ENCODE data around the gene SRSF8. TPM values are rescaled to one million over a fixed set of nuclear protein-coding genes. Genes with fewer than 3 reads are reported as not detected.

The SRSF8 gene
- total RNA-seq, 1 donor from 2014 or later: 43.5 TPM

DNA sequence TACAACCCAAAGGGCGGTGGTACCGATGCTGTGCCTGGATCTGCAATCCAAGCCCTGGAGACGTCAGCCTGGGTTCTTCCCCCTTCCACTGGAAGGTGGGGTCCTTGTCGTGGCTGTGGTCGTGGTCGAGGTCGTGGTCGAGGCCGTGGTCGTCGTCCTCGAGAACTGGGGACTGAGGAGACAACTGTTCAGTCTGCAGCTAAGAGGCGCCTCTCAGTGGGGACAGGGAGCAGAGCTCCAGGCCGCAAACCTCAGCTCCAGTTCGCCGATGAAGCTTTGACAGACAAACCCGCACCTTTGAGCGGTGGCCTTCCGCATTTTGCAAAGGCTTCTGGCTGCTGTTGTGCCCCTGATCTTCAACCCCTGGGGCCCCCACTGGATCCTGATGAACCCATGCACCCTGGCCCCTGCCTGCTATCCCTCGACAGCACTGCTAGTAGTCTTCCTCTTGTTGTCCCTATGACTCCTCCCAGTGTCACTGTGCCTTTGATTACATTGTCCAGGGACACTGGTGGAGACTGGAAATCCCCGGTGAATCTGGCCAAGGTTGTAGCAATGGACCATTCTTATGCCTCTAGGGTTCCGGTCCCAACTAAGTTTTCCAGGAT is 16.0 kb upstream of the SRSF8 start:
- DNase-seq (ENCODE audit: low spot score): no peak
- no peaks in the 10 kb centered on the region for H3K36me3 Mint-ChIP-seq (ENCODE audit: low read depth)
- no peak overlapping the region for H3K4me3 Mint-ChIP-seq (ENCODE audit: low read depth)
- peaks cover 13% of the 10 kb centered on the region for H3K27me3 Mint-ChIP-seq (ENCODE audit: low read depth)
- no peak overlapping the region for H3K27ac Mint-ChIP-seq
- intact Hi-C loops (cut with micrococcal nuclease): no loop called here
- H3K9me3 Mint-ChIP-seq: no peaks in the 10 kb centered on the region
- no peaks in the 10 kb centered on the region for H3K4me1 Mint-ChIP-seq (ENCODE audit: low read depth)

- Mint-ChIP-seq H3K4me1 (ENCODE audit: low read depth) (no peaks in the 10 kb centered on the region), H3K9me3 (no peaks in the 10 kb centered on the region), H3K36me3 (ENCODE audit: low read depth) (no peaks in the 10 kb centered on the region), H3K27ac (no peak overlapping the region), H3K4me3 (ENCODE audit: low read depth) (no peak overlapping the region), H3K27me3 (ENCODE audit: low read depth) (peaks cover 14% of the 10 kb centered on the region)
- intact Hi-C loops (cut with micrococcal nuclease): no loop called here
- DNase-seq (ENCODE audit: low spot score): no peak
Measured at GRCh38 chr11:95054356-95054755, 12.4 kb upstream of the SRSF8 start.

- Mint-ChIP-seq H3K4me3 (ENCODE audit: low read depth) (no peak overlapping the region), H3K4me1 (ENCODE audit: low read depth) (no peaks in the 10 kb centered on the region), H3K27me3 (ENCODE audit: low read depth) (peaks cover 16% of the 10 kb centered on the region), H3K27ac (no peak overlapping the region), H3K36me3 (ENCODE audit: low read depth) (no peaks in the 10 kb centered on the region), H3K9me3 (no peaks in the 10 kb centered on the region)
- intact Hi-C loops (cut with micrococcal nuclease): no loop called here
- no peak for DNase-seq (ENCODE audit: low spot score)
Measured at GRCh38 chr11:95055283-95055897, 11.3 kb upstream of the SRSF8 start.

- H3K27ac Mint-ChIP-seq: no peak overlapping the region
- no peaks in the 10 kb centered on the region for H3K4me1 Mint-ChIP-seq (ENCODE audit: low read depth)
- H3K36me3 Mint-ChIP-seq (ENCODE audit: low read depth): no peaks in the 10 kb centered on the region
- no peak overlapping the region for H3K4me3 Mint-ChIP-seq (ENCODE audit: low read depth)
- peaks cover 34% of the 10 kb centered on the region for H3K27me3 Mint-ChIP-seq (ENCODE audit: low read depth)
- no peak for DNase-seq (ENCODE audit: low spot score)
- intact Hi-C loops (cut with micrococcal nuclease): no loop called here
- no peaks in the 10 kb centered on the region for H3K9me3 Mint-ChIP-seq
Measured at GRCh38 chr11:95057959-95058358, 8.8 kb upstream of the SRSF8 start.

DNA sequence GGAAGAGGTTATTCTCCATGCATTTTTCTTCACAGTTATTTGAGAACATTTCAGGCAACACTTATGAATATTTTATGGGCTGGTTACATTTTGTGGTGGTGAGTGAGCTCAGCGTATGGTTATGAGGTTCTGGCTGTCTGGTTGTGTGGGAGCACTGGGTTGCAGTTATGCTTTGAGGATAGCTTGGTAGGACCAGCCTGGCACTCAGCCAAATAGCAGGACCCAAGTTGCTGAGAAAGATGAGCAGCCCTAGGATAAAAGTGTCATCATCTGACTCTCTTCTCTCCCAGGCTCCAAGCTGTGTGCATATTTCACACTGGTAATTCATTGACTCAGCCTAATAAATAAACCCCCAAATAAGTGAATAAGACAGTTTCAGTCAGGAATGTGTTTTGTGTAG is 8.1 kb upstream of the SRSF8 start:
- Mint-ChIP-seq H3K36me3 (ENCODE audit: low read depth) (no peaks in the 10 kb centered on the region), H3K4me3 (ENCODE audit: low read depth) (no peak overlapping the region), H3K27ac (no peak overlapping the region), H3K9me3 (no peaks in the 10 kb centered on the region), H3K27me3 (ENCODE audit: low read depth) (peaks cover 36% of the 10 kb centered on the region), H3K4me1 (ENCODE audit: low read depth) (no peaks in the 10 kb centered on the region)
- intact Hi-C loops (cut with micrococcal nuclease): no loop called here
- no peak for DNase-seq (ENCODE audit: low spot score)

GRCh38 chr11:95059046-95059445 is 7.7 kb upstream of the SRSF8 start:
- intact Hi-C loops (cut with micrococcal nuclease): no loop called here
- H3K27ac Mint-ChIP-seq: no peak overlapping the region
- no peak for DNase-seq (ENCODE audit: low spot score)
- no peaks in the 10 kb centered on the region for H3K4me1 Mint-ChIP-seq (ENCODE audit: low read depth)
- H3K4me3 Mint-ChIP-seq (ENCODE audit: low read depth): no peak overlapping the region
- H3K9me3 Mint-ChIP-seq: no peaks in the 10 kb centered on the region
- H3K27me3 Mint-ChIP-seq (ENCODE audit: low read depth): peaks cover 40% of the 10 kb centered on the region
- no peaks in the 10 kb centered on the region for H3K36me3 Mint-ChIP-seq (ENCODE audit: low read depth)

DNA sequence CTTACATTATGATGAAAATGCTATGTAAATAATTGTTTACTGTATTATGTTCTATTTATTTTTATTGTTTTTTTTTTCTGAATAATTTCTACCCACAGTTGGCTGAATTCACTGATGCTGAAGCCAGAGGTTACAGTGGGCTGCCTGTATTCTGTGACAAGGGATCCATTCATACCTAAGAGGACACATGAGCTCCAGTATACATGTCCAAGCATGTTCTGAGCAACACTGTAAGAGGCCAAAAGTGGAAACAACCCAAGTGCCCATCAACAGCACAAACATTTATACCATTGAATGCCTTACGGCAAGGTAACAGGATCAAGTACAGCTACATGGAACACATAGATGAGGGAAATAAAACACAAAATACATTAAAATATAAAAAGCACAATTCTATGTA is 1.4 kb upstream of the SRSF8 start:
- peaks cover 27% of the 10 kb centered on the region for H3K27me3 Mint-ChIP-seq (ENCODE audit: low read depth)
- no peak overlapping the region for H3K4me3 Mint-ChIP-seq (ENCODE audit: low read depth)
- no peak overlapping the region for H3K27ac Mint-ChIP-seq
- H3K36me3 Mint-ChIP-seq (ENCODE audit: low read depth): peaks cover 10% of the 10 kb centered on the region
- no peak for DNase-seq (ENCODE audit: low spot score)
- peaks cover 10% of the 10 kb centered on the region for H3K4me1 Mint-ChIP-seq (ENCODE audit: low read depth)
- intact Hi-C loops (cut with micrococcal nuclease): loop anchor here (5.0 to 10.0 kb wide), 5 partner anchors 279 to 1323 kb away; partner anchors contain the start of genes C11orf54, FUT4 and TAF1D
- H3K9me3 Mint-ChIP-seq: no peaks in the 10 kb centered on the region

- peak overlapping the region; percentile 93 for H3K27ac Mint-ChIP-seq
- H3K27me3 Mint-ChIP-seq (ENCODE audit: low read depth): peaks cover 16% of the 10 kb centered on the region
- H3K36me3 Mint-ChIP-seq (ENCODE audit: low read depth): peaks cover 16% of the 10 kb centered on the region
- H3K4me1 Mint-ChIP-seq (ENCODE audit: low read depth): peaks cover 18% of the 10 kb centered on the region
- peak overlapping the region; percentile 91 for H3K4me3 Mint-ChIP-seq (ENCODE audit: low read depth)
- H3K9me3 Mint-ChIP-seq: no peaks in the 10 kb centered on the region
- intact Hi-C loops (cut with micrococcal nuclease): loop anchor here (1.0 to 10.0 kb wide), 6 partner anchors 278 to 1325 kb away; partner anchors contain the start of genes C11orf54, FUT4 and TAF1D
- DNase-seq (ENCODE audit: low spot score): peak; percentile 70
Measured at GRCh38 chr11:95067039-95067840, 521 bp downstream of the SRSF8 start.

- Mint-ChIP-seq H3K27ac (peak overlapping the region; percentile 93), H3K4me3 (ENCODE audit: low read depth) (peak overlapping the region; percentile 91), H3K4me1 (ENCODE audit: low read depth) (peaks cover 18% of the 10 kb centered on the region), H3K9me3 (no peaks in the 10 kb centered on the region), H3K36me3 (ENCODE audit: low read depth) (peaks cover 21% of the 10 kb centered on the region), H3K27me3 (ENCODE audit: low read depth) (peaks cover 10% of the 10 kb centered on the region)
- DNase-seq (ENCODE audit: low spot score): no peak
- intact Hi-C loops (cut with micrococcal nuclease): loop anchor here (1.0 to 10.0 kb wide), 11 partner anchors 21 to 1326 kb away; partner anchors contain the start of genes C11orf54, CWC15, ENDOD1 and FAM76B
Measured at GRCh38 chr11:95067841-95068219, 1.1 kb downstream of the SRSF8 start.

DNA sequence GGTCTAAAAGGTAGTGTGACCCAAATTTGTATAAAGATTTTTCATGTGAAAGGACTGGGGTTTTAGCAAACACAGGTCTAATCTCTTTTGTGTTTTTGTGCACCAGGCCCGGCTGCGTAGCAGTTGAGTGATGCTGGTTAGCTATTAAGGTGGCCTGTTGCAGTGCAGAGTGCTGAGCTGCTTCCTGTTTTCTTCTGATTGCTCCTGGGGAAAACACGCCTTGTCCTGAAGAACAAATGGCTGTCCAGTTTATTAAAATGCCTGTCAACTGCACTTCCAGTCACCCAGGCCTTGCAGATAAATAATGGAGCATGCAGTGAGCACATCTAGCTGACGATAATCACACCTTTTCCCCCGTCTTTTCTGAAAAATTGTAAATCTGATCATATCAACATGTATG is 1.8 kb downstream of the SRSF8 start:
- Mint-ChIP-seq H3K9me3 (no peaks in the 10 kb centered on the region), H3K27me3 (ENCODE audit: low read depth) (peaks cover 7% of the 10 kb centered on the region), H3K4me1 (ENCODE audit: low read depth) (peaks cover 20% of the 10 kb centered on the region), H3K36me3 (ENCODE audit: low read depth) (peaks cover 24% of the 10 kb centered on the region), H3K4me3 (ENCODE audit: low read depth) (peak overlapping the region; percentile 91), H3K27ac (peak overlapping the region; percentile 93)
- DNase-seq (ENCODE audit: low spot score): peak; percentile 73
- intact Hi-C loops (cut with micrococcal nuclease): loop anchor here (1.0 to 10.0 kb wide), 10 partner anchors 21 to 1326 kb away; partner anchors contain the start of genes C11orf54, CWC15, ENDOD1 and FAM76B

DNA sequence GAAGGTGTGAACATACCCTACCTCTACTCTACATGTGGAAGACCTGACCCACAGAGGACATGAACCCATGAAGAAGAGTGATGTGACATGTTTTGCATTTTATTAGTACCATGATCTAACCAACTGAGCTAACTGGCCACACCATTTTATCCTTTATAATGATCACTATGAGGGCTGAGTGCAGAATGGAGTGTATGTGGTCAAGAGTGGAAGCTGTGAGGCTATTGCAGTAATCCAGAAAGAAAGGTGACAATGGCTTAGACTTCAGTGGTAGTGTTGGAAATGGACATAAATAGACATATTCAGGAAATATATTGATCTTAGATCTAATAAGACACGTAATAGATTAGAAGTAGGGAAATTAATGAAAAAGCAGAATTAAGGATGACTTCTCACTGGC is 3.8 kb downstream of the SRSF8 start:
- DNase-seq (ENCODE audit: low spot score): no peak
- Mint-ChIP-seq H3K27ac (no peak overlapping the region), H3K36me3 (ENCODE audit: low read depth) (peaks cover 24% of the 10 kb centered on the region), H3K27me3 (ENCODE audit: low read depth) (no peaks in the 10 kb centered on the region), H3K9me3 (no peaks in the 10 kb centered on the region), H3K4me3 (ENCODE audit: low read depth) (no peak overlapping the region), H3K4me1 (ENCODE audit: low read depth) (peaks cover 20% of the 10 kb centered on the region)
- intact Hi-C loops (cut with micrococcal nuclease): no loop called here

GRCh38 chr11:95072948-95073347 is 6.2 kb downstream of the SRSF8 start:
- Mint-ChIP-seq H3K27me3 (ENCODE audit: low read depth) (no peaks in the 10 kb centered on the region), H3K27ac (no peak overlapping the region), H3K36me3 (ENCODE audit: low read depth) (peaks cover 24% of the 10 kb centered on the region), H3K9me3 (no peaks in the 10 kb centered on the region), H3K4me3 (ENCODE audit: low read depth) (no peak overlapping the region), H3K4me1 (ENCODE audit: low read depth) (peaks cover 31% of the 10 kb centered on the region)
- intact Hi-C loops (cut with micrococcal nuclease): no loop called here
- no peak for DNase-seq (ENCODE audit: low spot score)
